Heart right ventricle (tissue), 16 donors: ENCODE measurements around the gene EPHB6. TPM values are rescaled to one million over a fixed set of nuclear protein-coding genes. Genes with fewer than 3 reads are reported as not detected.

ENCODE experiments used
- ATAC-seq, 8 donors: fragments of 200-7000 bp; cut with Tn5 transposase; one replicate each; pipeline ENCODE4 v1.9.1; 2020; ENCODE audit warnings: mild to moderate bottlenecking in 8 of 8, moderate library complexity in 8 of 8, moderate number of reproducible peaks in 1 of 8
- DNase-seq, 2 donors: peaks; one replicate each; pipeline ENCODE4 v3.0.0-alpha.2; 2020
- H3K27ac ChIP-seq, 10 donors: fragments of 200-600 bp; sonication (generic) in 2 of 10; one replicate each; pipeline versions ENCODE4 v1.5.0 to v1.8.0; 2020 to 2022; ENCODE audit warnings: mild to moderate bottlenecking in 3 of 10
- H3K27me3 ChIP-seq, 7 donors: fragments of 200-600 bp; one replicate each; pipeline ENCODE4 v1.8.0; 2021 to 2022; ENCODE audit warnings: mild to moderate bottlenecking in 2 of 7
- H3K36me3 ChIP-seq, 9 donors: fragments of 200-600 bp; sonication (generic) in 1 of 9; one replicate each; pipeline versions ENCODE4 v1.5.0 to v1.8.0; 2020 to 2022; ENCODE audit warnings: mild to moderate bottlenecking in 2 of 9
- H3K4me1 ChIP-seq, 9 donors: fragments of 200-600 bp; sonication (generic) in 1 of 9; one replicate each; pipeline versions ENCODE4 v1.5.0 to v1.8.0; 2020 to 2022; ENCODE audit warnings: mild to moderate bottlenecking in 4 of 9
- H3K4me3 ChIP-seq, 10 donors: fragments of 200-600 bp; sonication (generic) in 2 of 10; one replicate each; pipeline versions ENCODE4 v1.5.0 to v1.8.0; 2020 to 2022; ENCODE audit warnings: mild to moderate bottlenecking in 7 of 10, moderate library complexity in 2 of 10
- H3K9me3 ChIP-seq, 11 donors: fragments of 200-600 bp in 10 of 11; sonication (generic) in 2 of 11; one replicate each; pipeline versions ENCODE4 v1.5.0 to v1.8.0; 2013 to 2022; ENCODE audit warnings: mild to moderate bottlenecking in 2 of 11, control low read depth in 1 of 11, moderate library complexity in 1 of 11
- WGBS, 2 donors: extraction: QIAGEN DNeasy Blood & Tissue Kit; methylation state at CpG; one replicate each; pipeline ENCODE4 v1.1.7; 2013; ENCODE audit warnings: inconsistent platforms in 1 of 2; 5-methylcytosine and 5-hydroxymethylcytosine counted together
- intact Hi-C, 10 donors: fragments of 100-400 bp; cut with DNase I; formaldehyde crosslinking; loops; one replicate each; pipeline versions ENCODE4 v1.11.1 to v1.14.2; 2022
- polyA plus RNA-seq, 2 donors: library from polyadenylated mRNA; stranded (reverse); fragments of 200-250 nt; gene quantifications; one replicate each; pipeline ENCODE4 v1.2.3, GENCODE V29; 2013
- total RNA-seq, 10 donors: library from RNA; stranded (reverse); fragmentation: NEBNext Ultra II Directional in 3 of 10; extraction: Animal tissue kit (Norgen Biotek cat#: 25700) in 3 of 10; gene quantifications; one replicate each; pipeline versions ENCODE4 v1.2.1 to v1.2.4, GENCODE V29; 2021 to 2023
- TF ChIP-seq, protein P1 (sequence below), 9 donors: fragments of 200-600 bp; sonication (generic) in 2 of 9; IDR thresholded peaks; one replicate each; pipeline versions ENCODE4 v1.5.0 to v1.8.0; 2021 to 2022; ENCODE audit warnings: antibody characterized with exemption in 9 of 9, mild to moderate bottlenecking in 5 of 9, moderate library complexity in 1 of 9
- donor health status: Arrhythmogenic right ventricular cardiomyopathy.
- donor health status: ischemic (EF 13 %, LVEDD 7.1; RV severe dilation, severe dysfunction).
- donor health status: healthy with polysubstance abuse.
- donor health status: DM: no; HTN: yes; CAD: no.
- donor health status: DM: no; HTN: no; CAD: no.
- donor health status: ischemic (EF 25% LVEDD 6.9; RV normal size, moderate dysfunction).
- donor health status: ischemic (EF 25% LVEDD 5.7; RV mildly dilated, moderate dysfunction).
- donor health status: healthy.
- donor health status: DM: yes; HTN: yes; CAD: no.
- donor health status: Ischemic cardiomyopathy.
- donor health status: ischemic (EF 35%, LVEDD 5.7; RV mildly dilated, moderate dysfunction).
- donor health status: nonischemic (EF 11% LVEDD 7.7; RV severe dilation, severe dysfunction).
- donor health status: DM: yes; HTN: yes; CAD: no.
- donor health status: PGD.
- donor health status: ischemic (EF 29% LVEDD 5.4; RV normal size, mild dysfunction).
- donor health status: nonischemic (EF 23%, LVEDD 6.1; RV moderate dilation, normal function).

Gene EPHB6
- total and polyA plus RNA-seq, 12 donors = 0.55 to 14.9 (median 2.6) TPM

GRCh38 chr7:142864980-142865747, 10.3 kb downstream of the EPHB6 start:
- Histone ChIP-seq H3K27ac (no peak overlapping the region), H3K4me1 (no peaks in the 10 kb centered on the region), H3K27me3 (peaks cover 0 to under 1% (median 0%) of the 10 kb centered on the region in 7 donors), H3K4me3 (no peak overlapping the region), H3K36me3 (no peaks in the 10 kb centered on the region), H3K9me3 (no peaks in the 10 kb centered on the region)
- DNase-seq (no peak), ATAC-seq (no peak)
- WGBS, 2 donors = 79 to 83% methylated on average over 14 of the region's 14 CpGs
- intact Hi-C loops = no loop called here
- TF ChIP-seq, protein P1, sequence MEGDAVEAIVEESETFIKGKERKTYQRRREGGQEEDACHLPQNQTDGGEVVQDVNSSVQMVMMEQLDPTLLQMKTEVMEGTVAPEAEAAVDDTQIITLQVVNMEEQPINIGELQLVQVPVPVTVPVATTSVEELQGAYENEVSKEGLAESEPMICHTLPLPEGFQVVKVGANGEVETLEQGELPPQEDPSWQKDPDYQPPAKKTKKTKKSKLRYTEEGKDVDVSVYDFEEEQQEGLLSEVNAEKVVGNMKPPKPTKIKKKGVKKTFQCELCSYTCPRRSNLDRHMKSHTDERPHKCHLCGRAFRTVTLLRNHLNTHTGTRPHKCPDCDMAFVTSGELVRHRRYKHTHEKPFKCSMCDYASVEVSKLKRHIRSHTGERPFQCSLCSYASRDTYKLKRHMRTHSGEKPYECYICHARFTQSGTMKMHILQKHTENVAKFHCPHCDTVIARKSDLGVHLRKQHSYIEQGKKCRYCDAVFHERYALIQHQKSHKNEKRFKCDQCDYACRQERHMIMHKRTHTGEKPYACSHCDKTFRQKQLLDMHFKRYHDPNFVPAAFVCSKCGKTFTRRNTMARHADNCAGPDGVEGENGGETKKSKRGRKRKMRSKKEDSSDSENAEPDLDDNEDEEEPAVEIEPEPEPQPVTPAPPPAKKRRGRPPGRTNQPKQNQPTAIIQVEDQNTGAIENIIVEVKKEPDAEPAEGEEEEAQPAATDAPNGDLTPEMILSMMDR (IDR thresholded peaks at IDR 0.05) = no peak

DNA sequence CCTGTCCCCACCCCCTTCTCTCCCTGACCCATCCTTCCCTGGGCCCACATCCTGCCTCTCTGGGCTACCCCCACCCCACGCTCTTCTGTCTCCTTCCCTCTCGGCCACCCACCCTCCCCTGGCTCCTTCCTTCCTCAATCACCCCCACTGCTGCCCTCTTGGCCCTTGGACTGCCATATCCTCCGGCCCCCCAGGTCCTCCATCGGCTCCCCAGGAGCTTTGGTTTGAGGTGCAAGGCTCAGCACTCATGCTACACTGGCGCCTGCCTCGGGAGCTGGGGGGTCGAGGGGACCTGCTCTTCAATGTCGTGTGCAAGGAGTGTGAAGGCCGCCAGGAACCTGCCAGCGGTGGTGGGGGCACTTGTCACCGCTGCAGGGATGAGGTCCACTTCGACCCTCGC, 10.9 kb downstream of the EPHB6 start:
- Histone ChIP-seq H3K4me1 (no peaks in the 10 kb centered on the region), H3K9me3 (no peaks in the 10 kb centered on the region), H3K4me3 (no peak overlapping the region), H3K27me3 (no peaks in the 10 kb centered on the region), H3K36me3 (no peaks in the 10 kb centered on the region), H3K27ac (no peak overlapping the region)
- intact Hi-C loops = no loop called here
- TF ChIP-seq, protein P1 (IDR thresholded peaks at IDR 0.05) = no peak
- ATAC-seq (no peak), DNase-seq (no peak)
- 52 to 60% methylated on average over 13 of the region's 13 CpGs for WGBS, 2 donors

- Histone ChIP-seq H3K36me3 (no peaks in the 10 kb centered on the region), H3K9me3 (no peaks in the 10 kb centered on the region), H3K27ac (no peak overlapping the region), H3K4me1 (no peaks in the 10 kb centered on the region), H3K4me3 (no peak overlapping the region), H3K27me3 (no peaks in the 10 kb centered on the region)
- intact Hi-C loops = no loop called here
- TF ChIP-seq, protein P1 (IDR thresholded peaks at IDR 0.05) = peak in 8 of 9 donors; percentile 10 to 58 (median 54)
- peak in 7 of 8 donors; percentile 43 to 77 (median 57) for ATAC-seq
- DNase-seq = peak in 1 of 2 donors; percentile 21
- 67 to 72% methylated on average over 18 of the region's 18 CpGs for WGBS, 2 donors
Measured at GRCh38 chr7:142866361-142867096, 11.7 kb downstream of the EPHB6 start.

DNA sequence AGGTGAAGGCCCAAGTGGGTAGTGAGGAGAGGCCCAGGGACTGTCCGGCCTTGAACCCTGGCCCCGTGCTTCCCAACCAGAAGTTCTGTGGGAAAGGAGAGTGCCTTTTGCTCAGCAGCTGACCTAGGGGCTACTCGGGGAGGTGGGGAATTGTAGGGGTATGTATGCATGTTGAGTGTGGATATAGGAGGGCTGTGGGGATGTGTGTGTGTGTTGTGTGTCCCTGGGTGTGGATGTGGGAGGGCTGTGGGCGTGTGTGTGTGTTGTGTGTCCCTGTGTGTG, 12.2 kb downstream of the EPHB6 start:
- Histone ChIP-seq H3K4me1 (no peaks in the 10 kb centered on the region), H3K9me3 (no peaks in the 10 kb centered on the region), H3K4me3 (no peak overlapping the region), H3K27me3 (no peaks in the 10 kb centered on the region), H3K36me3 (no peaks in the 10 kb centered on the region), H3K27ac (no peak overlapping the region)
- TF ChIP-seq, protein P1 (IDR thresholded peaks at IDR 0.05) = no peak
- intact Hi-C loops = no loop called here
- no peak for DNase-seq
- no peak for ATAC-seq
- WGBS, 2 donors = 75 to 77% methylated on average over 4 of the region's 4 CpGs
